GM18526 (cell line): Measurements from ENCODE around the gene INKA1.

Source experiments
- POLR2A ChIP-seq: IDR thresholded peaks from 3 replicates; pipeline ENCODE4 v1.6.1; 2011; ENCODE audit not compliant: insufficient read length; ENCODE audit errors: extremely low read depth

INKA1 gene

DNA sequence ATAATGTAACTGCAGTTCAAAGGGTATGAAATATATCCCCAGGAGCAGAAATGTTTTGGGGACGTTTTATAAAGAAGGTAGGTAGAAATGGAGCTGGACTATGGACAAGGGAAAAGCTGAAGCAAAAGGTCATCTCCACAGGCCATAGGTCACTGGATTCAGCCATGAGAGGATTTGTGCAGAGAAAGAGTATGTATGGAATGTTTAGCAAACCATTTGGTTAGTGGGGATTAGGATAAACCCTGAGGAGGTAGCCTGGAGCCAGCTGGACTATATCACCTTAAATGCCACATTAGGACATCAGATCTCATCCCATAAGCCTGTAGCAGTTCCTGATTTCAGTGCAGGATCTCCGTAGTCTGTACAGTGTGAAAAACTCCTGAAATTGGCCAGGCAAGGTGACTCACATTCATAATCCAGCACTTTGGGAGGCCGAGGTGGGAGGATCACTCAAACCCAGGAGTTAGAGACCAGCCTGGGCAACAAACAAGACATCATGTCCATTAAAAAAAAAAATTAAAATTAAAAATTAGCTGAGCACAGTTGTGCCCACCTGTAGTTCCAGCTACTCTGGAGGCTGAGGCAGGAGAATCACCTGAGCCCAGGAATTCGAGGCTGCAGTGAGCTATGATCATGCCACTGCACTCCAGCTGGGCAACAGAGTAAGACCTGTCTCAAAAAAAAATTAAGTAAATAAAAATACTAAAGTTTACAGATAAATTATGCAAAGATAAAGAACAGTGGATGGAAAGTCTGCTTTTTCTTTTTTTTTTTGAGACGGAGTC, 21.5 kb upstream of the INKA1 start:
- TF ChIP-seq POLR2A, result no peak

DNA sequence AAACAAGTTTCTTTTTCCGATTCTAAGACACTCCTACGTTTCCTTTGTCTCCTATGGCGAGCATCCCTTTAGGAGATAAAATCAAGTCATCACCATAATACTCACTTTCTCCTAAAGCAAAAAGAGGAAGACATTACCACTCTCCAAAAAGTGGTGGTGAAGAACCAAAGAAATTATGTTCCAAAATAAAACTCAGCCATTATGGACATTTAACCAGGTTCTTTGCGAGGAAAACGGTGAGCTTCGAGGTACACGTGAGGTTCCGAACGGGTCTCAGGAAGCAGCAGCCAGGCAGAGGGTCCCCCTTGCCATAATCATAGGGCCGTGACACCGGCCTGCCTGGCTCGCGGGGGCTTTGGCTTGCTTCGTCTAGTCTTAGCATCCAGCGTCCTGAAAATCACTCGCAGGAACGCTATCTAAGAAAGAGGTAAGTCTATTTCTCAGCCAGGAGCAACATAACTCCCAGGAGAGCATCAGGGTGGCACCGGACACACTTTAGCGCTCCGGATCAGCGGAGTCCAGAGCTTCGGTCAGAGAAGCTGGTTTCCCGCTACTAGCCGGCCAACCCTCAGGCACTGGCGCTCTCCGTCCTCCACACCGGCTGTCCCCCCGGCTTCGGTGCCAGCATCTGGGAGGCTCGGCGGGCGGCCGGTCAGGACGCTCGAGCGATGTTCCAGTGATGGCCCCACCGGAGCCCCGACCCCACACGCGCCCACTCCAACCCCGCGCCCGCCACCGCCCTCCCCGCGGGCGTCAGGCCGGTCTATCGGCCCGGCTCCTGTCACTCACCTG, 17.3 kb upstream of the INKA1 start:
- no peak for TF ChIP-seq POLR2A

DNA sequence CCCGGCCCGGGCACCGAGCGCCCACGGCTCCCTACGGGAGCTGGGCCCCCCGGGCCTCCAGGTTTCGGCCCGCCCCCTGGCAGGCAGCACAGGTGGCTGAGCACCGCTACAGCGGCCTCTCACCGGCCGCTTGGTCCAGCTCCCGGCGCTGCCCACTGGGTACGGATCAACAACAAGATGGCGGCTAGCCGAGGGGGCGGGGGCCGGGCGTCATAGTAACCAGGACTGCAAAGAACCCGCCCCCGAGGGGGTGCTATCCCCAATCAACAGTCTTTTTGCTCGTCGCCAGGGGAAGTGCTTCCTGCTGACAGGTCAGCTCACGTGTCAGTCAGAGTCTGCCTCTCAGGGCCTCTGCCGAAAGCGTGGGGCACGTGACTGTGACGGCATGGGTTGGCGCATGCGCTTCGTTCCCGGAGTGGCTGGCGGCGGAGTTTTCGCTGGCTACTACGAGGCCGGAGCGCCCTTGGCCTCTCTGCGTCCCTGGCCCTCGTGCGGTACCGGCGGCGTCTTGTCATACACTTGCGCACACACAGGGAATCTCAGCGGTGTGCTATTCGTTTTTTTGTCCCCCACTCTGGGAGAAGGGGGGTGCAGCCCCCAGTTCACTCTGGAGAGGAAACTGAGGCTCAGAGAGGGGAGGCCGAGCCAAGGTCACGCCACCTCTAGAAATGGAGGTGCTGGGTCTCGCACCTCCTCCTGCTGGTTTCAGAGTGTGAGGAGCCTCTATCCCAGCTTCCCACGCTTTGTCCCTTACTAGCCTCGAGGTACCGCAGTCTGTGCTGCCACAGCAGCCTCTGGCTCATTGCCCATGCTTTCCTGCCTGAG, 16.5 kb upstream of the INKA1 start, which contains the start of gene IP6K1:
TSS of gene IP6K1 (minus strand) at position 186 of the 825 bp plus-strand sequence. CDS start 38,502 bp downstream, outside the sequence.
- peak; percentile 74 for TF ChIP-seq POLR2A

DNA sequence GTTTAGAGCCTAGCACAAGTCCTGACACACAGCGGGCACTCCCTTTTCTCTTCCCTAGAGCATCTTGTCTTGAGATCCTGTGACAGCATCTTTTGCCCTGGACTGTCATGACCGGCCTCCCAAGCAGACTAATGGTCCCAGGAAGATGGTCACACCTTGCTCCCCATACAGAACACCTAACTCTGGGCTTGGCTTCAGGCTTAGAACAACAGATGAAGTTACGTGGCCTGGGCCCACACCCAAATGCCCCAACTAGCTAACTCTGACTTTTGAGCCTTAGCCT, 15.9 kb upstream of the INKA1 start:
- TF ChIP-seq POLR2A, result no peak

DNA sequence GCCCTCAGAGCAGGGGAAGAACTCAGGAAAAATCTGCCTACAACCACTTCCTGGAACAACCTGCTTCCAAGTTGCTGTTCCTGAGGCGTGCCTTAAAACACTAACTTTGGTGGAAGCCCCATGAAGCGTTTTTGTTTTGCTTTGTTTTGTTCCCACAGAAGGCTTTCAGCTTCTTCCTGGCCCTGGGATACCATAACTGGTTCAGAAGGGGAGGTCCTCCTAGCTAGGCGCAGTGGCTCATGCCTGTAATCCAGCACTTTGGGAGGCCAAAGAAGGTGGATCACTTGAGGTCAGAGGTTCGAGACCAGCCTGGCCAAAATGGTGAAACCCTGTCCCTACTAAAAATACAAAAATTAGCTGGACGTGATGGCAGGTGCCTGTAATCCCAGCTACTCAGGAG, 15.5 kb upstream of the INKA1 start:
- TF ChIP-seq POLR2A, result no peak

DNA sequence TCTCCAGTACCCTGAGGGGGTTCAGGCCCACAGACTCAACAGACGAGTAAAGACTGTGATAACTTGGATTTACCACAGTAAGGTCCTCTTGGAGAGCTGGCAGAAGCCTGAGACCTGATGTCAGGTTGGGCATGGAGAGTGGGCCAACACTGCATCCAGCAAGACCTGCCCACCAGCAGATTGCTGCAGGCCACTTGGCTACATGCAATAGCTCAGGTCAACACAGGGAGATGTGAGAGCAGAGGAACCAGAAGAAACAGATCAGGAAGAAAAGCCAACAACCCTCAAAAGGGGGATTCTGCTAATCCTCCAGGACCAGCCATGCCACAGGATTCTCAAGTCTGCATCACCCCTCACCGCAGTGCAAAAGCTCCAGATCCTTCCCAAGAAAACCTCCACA, 15.0 kb upstream of the INKA1 start:
- TF ChIP-seq POLR2A, result no peak

DNA sequence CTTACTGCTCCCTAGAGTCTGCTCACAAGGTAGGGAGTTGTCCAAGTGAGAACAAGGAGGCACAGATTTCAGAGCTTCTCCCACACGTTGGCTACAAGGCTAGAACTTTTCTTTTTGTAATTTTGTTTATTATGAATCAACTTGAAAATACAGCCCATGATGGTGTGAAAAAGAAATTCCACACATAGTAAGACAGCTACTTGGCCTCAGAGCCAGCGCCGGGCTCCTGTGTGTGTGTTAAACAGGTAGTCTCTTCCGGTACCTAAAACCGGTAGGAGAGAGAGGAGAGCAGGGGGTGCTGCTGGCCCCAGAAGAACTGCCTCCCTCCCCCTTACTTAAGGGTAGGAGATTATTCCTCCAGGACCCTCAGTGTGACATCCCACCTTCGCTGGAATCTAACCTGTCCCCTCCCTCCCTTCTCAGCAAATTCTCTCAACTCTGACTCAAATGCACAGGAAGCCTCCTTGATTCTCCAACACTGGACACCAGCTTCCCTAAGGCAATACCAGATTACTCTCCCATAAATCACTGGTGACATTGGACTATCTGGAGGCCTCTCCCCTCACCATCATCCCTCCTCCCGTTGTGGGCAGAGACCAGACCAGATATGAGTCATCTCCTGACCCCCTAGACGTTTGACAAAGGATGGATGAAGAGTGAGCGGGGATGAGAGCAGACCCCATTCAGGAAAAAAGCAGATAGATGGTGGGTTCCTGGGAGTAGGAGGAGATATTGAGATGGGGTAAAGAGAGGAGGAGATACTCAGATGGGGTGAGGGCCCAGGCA, 12.2 kb upstream of the INKA1 start:
- no peak for TF ChIP-seq POLR2A

DNA sequence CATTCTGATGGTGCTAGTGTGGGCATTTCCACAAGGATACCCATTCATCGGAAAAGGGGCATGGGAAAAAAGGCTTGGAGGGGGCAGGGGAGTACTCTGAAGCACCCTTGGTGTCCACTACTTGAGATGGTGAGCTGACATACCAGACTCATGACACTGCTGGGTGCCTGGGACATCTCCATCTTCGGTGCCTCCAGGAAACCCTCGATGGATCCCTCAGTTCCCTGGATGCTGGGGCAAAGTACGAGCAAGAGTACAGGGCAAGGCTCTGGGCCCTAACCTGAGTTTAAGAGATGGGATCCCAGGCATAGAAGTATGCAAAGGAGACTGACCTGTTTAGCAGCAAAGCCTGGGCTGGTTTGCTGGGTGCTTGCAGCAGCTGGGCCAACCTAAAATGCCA, 11.5 kb upstream of the INKA1 start:
- TF ChIP-seq POLR2A, result no peak

DNA sequence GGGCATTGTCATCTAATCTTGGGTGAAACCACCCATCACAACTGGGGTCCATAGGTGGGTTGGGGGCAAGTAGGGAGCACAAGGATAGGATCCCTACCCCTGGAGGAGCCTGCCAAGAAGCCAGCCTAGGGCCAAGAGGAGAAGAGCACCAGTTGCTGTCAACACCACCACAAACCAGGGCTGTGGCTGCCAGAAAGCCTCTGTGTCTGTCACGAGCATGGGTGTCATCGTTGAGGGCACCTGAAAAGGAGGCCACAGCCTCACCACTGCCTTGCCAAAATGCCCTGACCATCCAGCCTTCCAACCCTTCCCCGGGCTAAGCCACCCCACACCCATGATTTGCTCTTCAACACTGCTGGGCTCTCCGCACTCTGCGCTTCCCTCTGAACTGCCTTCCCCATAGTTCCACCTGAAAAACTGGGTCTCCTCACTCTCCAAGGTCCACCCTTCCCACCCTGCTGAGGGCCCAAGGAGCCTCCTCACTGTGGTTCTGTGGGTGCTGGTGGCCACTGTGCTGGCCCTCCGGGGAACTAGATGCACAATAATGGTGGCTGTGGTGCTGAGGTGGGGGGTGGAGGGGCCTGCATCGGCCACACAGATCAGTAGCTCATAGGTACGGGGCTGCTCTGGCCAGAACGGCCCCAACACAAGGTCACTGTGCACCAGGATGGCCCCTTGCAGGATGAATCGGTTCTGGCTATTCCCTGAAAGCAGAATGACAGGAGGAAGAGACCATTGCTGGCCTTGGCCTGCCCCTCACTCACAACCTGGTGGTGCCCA, 10.5 kb upstream of the INKA1 start:
- no peak for TF ChIP-seq POLR2A

DNA sequence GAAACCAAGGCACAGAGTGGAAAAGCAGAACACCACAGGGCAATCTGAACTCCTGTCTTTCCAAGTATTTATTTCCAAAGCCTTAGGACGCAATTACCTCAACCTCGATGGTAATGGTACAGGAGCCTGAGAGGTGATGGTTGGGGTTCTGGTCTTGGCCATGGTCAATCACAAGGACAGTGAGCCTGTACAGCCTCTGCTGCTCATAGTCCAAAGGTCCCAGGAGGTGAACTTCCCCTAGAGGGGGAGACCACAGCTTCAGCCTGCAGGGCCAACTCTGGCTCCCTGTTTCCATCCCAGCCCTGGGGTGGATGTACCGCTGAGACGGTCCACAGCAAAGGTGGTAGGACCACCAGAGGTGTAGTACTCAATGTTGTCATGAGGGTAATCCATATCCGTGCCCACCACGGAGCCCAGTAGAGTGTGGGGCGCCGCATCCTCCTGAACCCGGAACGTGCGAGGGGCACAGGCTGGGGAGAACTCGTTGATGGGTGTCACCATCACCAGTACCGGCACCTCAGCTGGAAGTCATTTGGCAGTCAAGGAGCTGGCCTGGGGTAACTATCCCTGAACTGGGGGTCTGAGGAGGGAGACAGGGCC, 9.5 kb upstream of the INKA1 start:
- no peak for TF ChIP-seq POLR2A

DNA sequence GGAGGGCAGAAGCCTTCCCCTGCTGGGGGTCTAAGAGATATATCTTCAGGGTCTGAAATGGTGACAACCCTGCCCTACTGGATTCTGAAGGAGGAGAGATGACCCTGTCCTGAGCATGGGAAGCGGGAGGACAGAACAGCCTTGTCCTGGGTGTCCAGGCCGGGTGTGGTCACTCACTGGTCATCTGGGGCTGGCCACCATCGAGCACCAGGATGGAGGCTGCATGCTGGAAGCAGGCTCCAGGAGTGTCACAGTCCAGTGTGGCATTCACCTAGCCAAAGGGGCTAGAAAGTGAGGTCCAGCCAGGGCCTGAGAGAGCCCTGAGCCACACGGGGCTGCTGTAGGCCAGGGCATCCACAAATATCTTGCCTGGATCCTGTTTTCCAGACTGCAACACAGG, 8.6 kb upstream of the INKA1 start:
- no peak for TF ChIP-seq POLR2A

DNA sequence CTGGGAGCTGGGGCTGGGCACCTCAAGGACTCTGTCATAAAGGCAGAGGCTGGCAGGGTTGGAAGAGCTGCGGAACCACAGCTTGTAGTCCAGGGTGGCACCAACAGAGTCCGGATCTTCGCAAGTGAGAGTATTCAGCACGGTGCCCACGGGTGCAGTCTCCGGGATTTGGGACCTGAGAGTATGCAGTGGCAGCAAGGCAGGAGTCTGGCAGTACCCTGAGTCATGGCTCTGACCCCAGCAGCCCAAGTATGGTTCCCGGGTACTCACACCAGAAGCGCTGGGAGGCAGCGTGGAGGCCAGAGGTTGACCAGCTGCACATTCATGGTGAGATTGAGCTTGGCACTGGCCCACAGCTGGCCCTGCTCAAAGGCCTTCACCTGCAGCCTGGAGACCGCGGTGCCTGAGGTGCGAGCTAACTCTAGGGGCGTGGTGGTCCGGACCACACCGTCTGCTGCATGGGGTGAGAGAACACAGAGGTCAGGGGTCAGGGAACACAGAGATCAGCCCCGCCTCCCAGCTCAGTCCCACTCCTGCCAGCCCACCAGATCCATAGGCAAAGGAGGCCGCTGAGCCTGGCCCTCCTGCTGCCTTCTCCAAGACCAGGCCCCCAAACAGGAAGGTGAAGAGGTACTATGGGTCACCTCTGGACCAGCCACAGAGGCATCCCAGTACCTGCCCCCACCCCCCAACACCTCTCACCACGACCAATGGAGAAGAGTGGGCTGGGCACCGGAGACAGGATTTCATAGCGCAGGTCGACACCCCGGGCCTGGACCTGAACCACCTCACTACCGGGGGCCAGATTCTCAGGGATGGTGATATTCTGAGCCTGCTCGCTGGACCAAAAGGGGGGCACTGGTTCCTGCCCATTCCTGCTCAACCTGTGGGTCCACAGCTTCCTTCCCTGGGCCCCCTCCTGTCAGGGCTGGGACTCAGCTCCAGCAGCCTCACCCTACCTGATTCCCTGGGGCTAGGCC, 7.8 kb upstream of the INKA1 start:
- TF ChIP-seq POLR2A, result no peak

DNA sequence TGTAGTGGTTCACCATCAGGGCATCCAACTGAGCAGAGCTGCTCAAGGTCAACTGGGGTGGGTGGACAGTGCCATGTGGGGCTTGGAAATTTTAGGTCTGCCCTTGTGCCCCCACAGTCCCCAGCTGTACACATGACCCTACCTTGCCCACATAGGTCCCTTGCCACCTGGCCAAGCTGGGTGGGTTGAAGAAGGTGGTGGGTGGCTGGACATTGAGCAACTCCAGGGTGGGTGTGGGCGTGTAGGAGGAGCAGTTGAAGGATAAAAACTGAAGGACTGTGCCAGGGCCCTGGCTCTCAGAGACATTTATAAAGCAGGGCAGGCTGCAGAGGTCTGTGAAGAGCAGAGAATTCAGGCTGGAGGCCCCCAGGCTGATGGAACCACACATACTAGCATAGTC, 4.0 kb upstream of the INKA1 start:
- no peak for TF ChIP-seq POLR2A
